H1 (cell line): ENCODE results near the gene TARS3. TPM values are rescaled to one million over a fixed set of nuclear protein-coding genes. Genes with fewer than 3 reads are reported as not detected.

Experiments used
- CTCF ChIP-seq, 3 experiments: IDR thresholded peaks; 1 replicate in 2 of 3; 2 replicates in 1 of 3; pipeline versions ENCODE4 v1.5.1 to v1.6.1; 2011; ENCODE audit warnings: low read length in 3 of 3, mild to moderate bottlenecking in 3 of 3, inconsistent platforms in 2 of 3, low read depth in 1 of 3, moderate library complexity in 1 of 3; ENCODE audit not compliant: insufficient read depth in 1 of 3; ENCODE audit errors: control extremely low read depth in 1 of 3
- GABPA ChIP-seq: IDR thresholded peaks from 2 replicates; pipeline ENCODE4 v1.6.1; 2011; ENCODE audit warnings: mild to moderate bottlenecking, low read length, moderate library complexity, borderline replicate concordance; ENCODE audit not compliant: insufficient read depth
- PHF8 ChIP-seq: fragments of 200-600 bp; sonication (generic); conservative IDR thresholded peaks from 2 replicates; pipeline ENCODE4 v1.7.1; 2012; ENCODE audit warnings: low read depth, mild to moderate bottlenecking, inconsistent platforms, low read length, moderate library complexity
- RBBP5 ChIP-seq: IDR thresholded peaks from 2 replicates; pipeline ENCODE4 v1.7.1; 2012; ENCODE audit warnings: low read depth, mild to moderate bottlenecking, inconsistent platforms, low read length, moderate library complexity, borderline replicate concordance
- SIX5 ChIP-seq: IDR thresholded peaks from 2 replicates; pipeline ENCODE4 v1.6.1; 2011; ENCODE audit warnings: mild to moderate bottlenecking, low read depth, low read length
- USF2 ChIP-seq: IDR thresholded peaks from 2 replicates; pipeline ENCODE4 v1.6.1; 2011; ENCODE audit warnings: low read length, improper control_type of control experiment
- polyA plus RNA-seq, 7 experiments: library from polyadenylated mRNA; depleted of rRNA in 3 of 7; stranded (reverse) in 5 of 7; unstranded in 2 of 7; fragments of >200 nt in 5 of 7; fragments of 200-250 nt in 2 of 7; gene quantifications; 1 replicate in 5 of 7; 2 replicates in 1 of 7; 4 replicates in 1 of 7; pipeline versions ENCODE4 v1.2.1 to v1.2.3, GENCODE V29; 2011 to 2013; ENCODE audit warnings: missing spikeins in 2 of 7, mixed read lengths in 2 of 7
- small RNA-seq: library from polyadenylated mRNA; stranded (forward); fragments of <200 nt; extraction: miRNeasy Mini kit (QIAGEN cat#:217004); gene quantifications from one replicate; pipeline ENCODE3, GENCODE V24; 2013; ENCODE audit not compliant: insufficient read depth
- total RNA-seq: library from RNA; stranded (reverse); fragmentation: NEBNext Ultra II Directional; extraction: Animal tissue kit (Norgen Biotek cat#: 25700); gene quantifications from 2 replicates; pipeline ENCODE4 v1.2.1, GENCODE V29; 2021

Gene TARS3
- total and polyA plus RNA-seq, 2 of the 8 experiments (the other 6 are each of a cell fraction or from before 2014, with no cell fraction given): 2.1 to 13.9 TPM

- TF ChIP-seq RBBP5 (no peak), CTCF (IDR thresholded peaks at IDR 0.05; ENCODE audit: control extremely low read depth in 1 of 3, insufficient read depth in 1 of 3, low read depth in 1 of 3, low read length in 3 of 3) (no peak), GABPA (no peak), PHF8 (no peak), USF2 (no peak), SIX5 (no peak)
Observed at GRCh38 chr15:101604124-101604874, 120.0 kb downstream of the TARS3 start (continued).

Small RNA genes within 50 kb of the gene (small RNA-seq; reads per million reads assigned to genes)
- gene RN7SL209P (not detected), gene RNU6-807P (not detected)

Other genes starting within 250 kb of the TARS3 start
- gene PCSK6, start 234.8 kb downstream of the TARS3 start, total RNA-seq: 3.3 and 4.0 TPM in 2 replicates
- gene PCSK6, start 234.8 kb downstream of the TARS3 start, polyA plus RNA-seq (2011; rRNA removed): 1.9 and 2.4 TPM in 2 replicates
- 24.2 and 28.0 TPM in 2 replicates for gene TM2D3, start 72.1 kb downstream of the TARS3 start, total RNA-seq
- gene TM2D3, start 72.1 kb downstream of the TARS3 start, polyA plus RNA-seq (2011; rRNA removed): 21.8 and 26.4 TPM in 2 replicates
- not detected in 2 replicates for gene OR4F6, start 79.0 kb upstream of the TARS3 start, total RNA-seq
- not detected in 2 replicates for gene OR4F6, start 79.0 kb upstream of the TARS3 start, polyA plus RNA-seq (2011; rRNA removed)
- not detected in 2 replicates for gene OR4F15, start 87.7 kb upstream of the TARS3 start, total RNA-seq
- not detected in 2 replicates for gene OR4F15, start 87.7 kb upstream of the TARS3 start, polyA plus RNA-seq (2011; rRNA removed)